K562 (cell line): ENCODE results near the gene U2SURP. TPM values are rescaled to one million over a fixed set of nuclear protein-coding genes. Genes with fewer than 3 reads are reported as not detected.

Source experiments
- CEBPB ChIP-seq: fragments of 450-650 bp; IDR thresholded peaks from 2 replicates; pipeline ENCODE4 v1.6.1; 2016; ENCODE audit warnings: missing genetic modification characterization, missing compliant biosample characterization
- COPS2 ChIP-seq: fragments of 450-650 bp; conservative IDR thresholded peaks from 2 replicates; pipeline ENCODE4 v1.6.1; 2016; ENCODE audit warnings: mild to moderate bottlenecking, moderate library complexity
- HDAC1 ChIP-seq, 2 experiments: fragments of 450-650 bp; IDR thresholded peaks; 2 replicates each; pipeline ENCODE4 v1.6.1; 2016 to 2017; ENCODE audit warnings: inconsistent platforms in 1 of 2, mild to moderate bottlenecking in 1 of 2, moderate library complexity in 1 of 2
- PHTF2 ChIP-seq: fragments of 250-450 bp; sonication (Bioruptor Pico); IDR thresholded peaks from 2 replicates; pipeline ENCODE4 v1.5.0; 2021; ENCODE audit warnings: mild to moderate bottlenecking
- PTRF ChIP-seq: fragments of 450-650 bp; IDR thresholded peaks from 2 replicates; pipeline ENCODE4 v1.6.1; 2016; ENCODE audit warnings: mild to moderate bottlenecking, missing genetic modification characterization, missing compliant biosample characterization
- TAF1 ChIP-seq: IDR thresholded peaks from 2 replicates; pipeline ENCODE4 v1.6.1; 2011; ENCODE audit warnings: mild to moderate bottlenecking, low read length, moderate library complexity; ENCODE audit not compliant: insufficient read depth, control insufficient read depth, severe bottlenecking; ENCODE audit errors: extremely low read depth
- ZNF384 ChIP-seq: IDR thresholded peaks from 2 replicates; pipeline ENCODE4 v1.6.1; 2012; ENCODE audit warnings: low read depth, low read length, improper control_type of control experiment
- ZNF512 ChIP-seq: IDR thresholded peaks from 2 replicates; pipeline ENCODE4 v1.6.1; 2016; ENCODE audit warnings: missing genetic modification characterization, missing compliant biosample characterization
- polyA plus RNA-seq, 8 experiments: library from polyadenylated mRNA; depleted of rRNA in 4 of 8; stranded (reverse) in 5 of 8; unstranded in 3 of 8; fragments of >200 nt; fragmentation: Nextera tagmentation in 2 of 8; fragmentation: Illumina TruSeq in 1 of 8; extraction: Ambion mirVana in 2 of 8; extraction: Trizol in 1 of 8; gene quantifications; 2 replicates each; pipeline versions ENCODE4 v1.2.1 to v1.2.3, GENCODE V29; 2011 to 2014; ENCODE audit warnings: inconsistent platforms in 1 of 8, missing spikeins in 1 of 8
- total RNA-seq, 7 experiments: library from RNA; depleted of rRNA in 6 of 7; stranded (reverse); fragments of >200 nt in 6 of 7; fragmentation: Illumina TruSeq in 2 of 7; extraction: Trizol in 2 of 7; gene quantifications; 2 replicates each; pipeline versions ENCODE4 v1.2.1 to v1.2.3, GENCODE V29; 2011 to 2021; ENCODE audit warnings: low replicate concordance in 1 of 7
- TF ChIP-seq, protein P1 (sequence below): sonication (generic); IDR thresholded peaks from 2 replicates; pipeline ENCODE4 v1.6.1; 2016
- TF ChIP-seq, protein P2 (sequence below), 2 experiments: fragments of 450-650 bp in 1 of 2; sonication (generic) in 1 of 2; formaldehyde crosslinking in 1 of 2; IDR thresholded peaks in 1 of 2; conservative IDR thresholded peaks in 1 of 2; 2 replicates each; pipeline versions ENCODE4 v1.6.1 to v1.8.1; 2016 to 2023; ENCODE audit warnings: mild to moderate bottlenecking in 2 of 2, moderate library complexity in 2 of 2, inconsistent platforms in 1 of 2, missing genetic modification reagents in 1 of 2
- TF ChIP-seq, protein P3 (sequence below), 2 experiments: IDR thresholded peaks; 2 replicates each; pipeline ENCODE4 v1.6.1; 2011; ENCODE audit warnings: borderline replicate concordance in 1 of 2, control low read depth in 1 of 2, low read depth in 1 of 2, low read length in 1 of 2, mild to moderate bottlenecking in 1 of 2, mixed read lengths in 1 of 2, moderate library complexity in 1 of 2; ENCODE audit not compliant: insufficient read depth in 1 of 2, insufficient read length in 1 of 2, poor library complexity in 1 of 2, severe bottlenecking in 1 of 2; ENCODE audit errors: extremely low read depth in 1 of 2
- TF ChIP-seq, protein P4 (sequence below): fragments of 450-650 bp; formaldehyde crosslinking; conservative IDR thresholded peaks from 2 replicates; pipeline ENCODE4 v1.4.0; 2022; ENCODE audit warnings: mild to moderate bottlenecking, missing genetic modification characterization
- TF ChIP-seq, protein P5 (sequence below): fragments of 450-650 bp; IDR thresholded peaks from 2 replicates; pipeline ENCODE4 v1.6.1; 2017; ENCODE audit warnings: mild to moderate bottlenecking, moderate library complexity

The U2SURP gene
- total and polyA plus RNA-seq, 9 of the 15 experiments (the other 6 are each of a cell fraction or from before 2014, with no cell fraction given): 128 to 322 (median 191) TPM

- TF ChIP-seq PTRF (tag) (no peak), TAF1 (peak; percentile 10), ZNF384 (no peak), ZNF512 (no peak), HDAC1 (IDR thresholded peaks at IDR 0.05) (peak in 1 of 2 experiments; percentile 26; a peak in 2 of 4 replicates), CEBPB (tag) (peak; percentile 81), COPS2 (no peak), PHTF2 (CRISPR knock-in tag) (no peak)
- TF ChIP-seq, protein P1, sequence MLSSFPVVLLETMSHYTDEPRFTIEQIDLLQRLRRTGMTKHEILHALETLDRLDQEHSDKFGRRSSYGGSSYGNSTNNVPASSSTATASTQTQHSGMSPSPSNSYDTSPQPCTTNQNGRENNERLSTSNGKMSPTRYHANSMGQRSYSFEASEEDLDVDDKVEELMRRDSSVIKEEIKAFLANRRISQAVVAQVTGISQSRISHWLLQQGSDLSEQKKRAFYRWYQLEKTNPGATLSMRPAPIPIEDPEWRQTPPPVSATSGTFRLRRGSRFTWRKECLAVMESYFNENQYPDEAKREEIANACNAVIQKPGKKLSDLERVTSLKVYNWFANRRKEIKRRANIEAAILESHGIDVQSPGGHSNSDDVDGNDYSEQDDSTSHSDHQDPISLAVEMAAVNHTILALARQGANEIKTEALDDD: peak; percentile 13; the same call in 1 of the 2 replicates
- TF ChIP-seq, protein P2, sequence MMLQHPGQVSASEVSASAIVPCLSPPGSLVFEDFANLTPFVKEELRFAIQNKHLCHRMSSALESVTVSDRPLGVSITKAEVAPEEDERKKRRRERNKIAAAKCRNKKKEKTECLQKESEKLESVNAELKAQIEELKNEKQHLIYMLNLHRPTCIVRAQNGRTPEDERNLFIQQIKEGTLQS (IDR thresholded peaks at IDR 0.05): peak; percentile 78
- TF ChIP-seq, protein P2 (CRISPR knock-in tag; conservative IDR thresholded peaks at IDR 0.05): no peak
- TF ChIP-seq, protein P3, sequence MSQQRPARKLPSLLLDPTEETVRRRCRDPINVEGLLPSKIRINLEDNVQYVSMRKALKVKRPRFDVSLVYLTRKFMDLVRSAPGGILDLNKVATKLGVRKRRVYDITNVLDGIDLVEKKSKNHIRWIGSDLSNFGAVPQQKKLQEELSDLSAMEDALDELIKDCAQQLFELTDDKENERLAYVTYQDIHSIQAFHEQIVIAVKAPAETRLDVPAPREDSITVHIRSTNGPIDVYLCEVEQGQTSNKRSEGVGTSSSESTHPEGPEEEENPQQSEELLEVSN (IDR thresholded peaks at IDR 0.05; ENCODE audit: borderline replicate concordance in 1 of 2, extremely low read depth in 1 of 2, insufficient read depth in 1 of 2, insufficient read length in 1 of 2, low read depth in 1 of 2, low read length in 1 of 2, poor library complexity in 1 of 2, severe bottlenecking in 1 of 2): peak; percentile 39 to 42
- TF ChIP-seq, protein P4, sequence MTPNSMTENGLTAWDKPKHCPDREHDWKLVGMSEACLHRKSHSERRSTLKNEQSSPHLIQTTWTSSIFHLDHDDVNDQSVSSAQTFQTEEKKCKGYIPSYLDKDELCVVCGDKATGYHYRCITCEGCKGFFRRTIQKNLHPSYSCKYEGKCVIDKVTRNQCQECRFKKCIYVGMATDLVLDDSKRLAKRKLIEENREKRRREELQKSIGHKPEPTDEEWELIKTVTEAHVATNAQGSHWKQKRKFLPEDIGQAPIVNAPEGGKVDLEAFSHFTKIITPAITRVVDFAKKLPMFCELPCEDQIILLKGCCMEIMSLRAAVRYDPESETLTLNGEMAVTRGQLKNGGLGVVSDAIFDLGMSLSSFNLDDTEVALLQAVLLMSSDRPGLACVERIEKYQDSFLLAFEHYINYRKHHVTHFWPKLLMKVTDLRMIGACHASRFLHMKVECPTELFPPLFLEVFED (CRISPR knock-in tag): no peak
- TF ChIP-seq, protein P5, sequence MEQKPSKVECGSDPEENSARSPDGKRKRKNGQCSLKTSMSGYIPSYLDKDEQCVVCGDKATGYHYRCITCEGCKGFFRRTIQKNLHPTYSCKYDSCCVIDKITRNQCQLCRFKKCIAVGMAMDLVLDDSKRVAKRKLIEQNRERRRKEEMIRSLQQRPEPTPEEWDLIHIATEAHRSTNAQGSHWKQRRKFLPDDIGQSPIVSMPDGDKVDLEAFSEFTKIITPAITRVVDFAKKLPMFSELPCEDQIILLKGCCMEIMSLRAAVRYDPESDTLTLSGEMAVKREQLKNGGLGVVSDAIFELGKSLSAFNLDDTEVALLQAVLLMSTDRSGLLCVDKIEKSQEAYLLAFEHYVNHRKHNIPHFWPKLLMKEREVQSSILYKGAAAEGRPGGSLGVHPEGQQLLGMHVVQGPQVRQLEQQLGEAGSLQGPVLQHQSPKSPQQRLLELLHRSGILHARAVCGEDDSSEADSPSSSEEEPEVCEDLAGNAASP: no peak
Measured at GRCh38 chr3:143002083-143002712, 828 bp downstream of the U2SURP start (continued).
